ENCODE data around the gene ZNF697.

DNA sequence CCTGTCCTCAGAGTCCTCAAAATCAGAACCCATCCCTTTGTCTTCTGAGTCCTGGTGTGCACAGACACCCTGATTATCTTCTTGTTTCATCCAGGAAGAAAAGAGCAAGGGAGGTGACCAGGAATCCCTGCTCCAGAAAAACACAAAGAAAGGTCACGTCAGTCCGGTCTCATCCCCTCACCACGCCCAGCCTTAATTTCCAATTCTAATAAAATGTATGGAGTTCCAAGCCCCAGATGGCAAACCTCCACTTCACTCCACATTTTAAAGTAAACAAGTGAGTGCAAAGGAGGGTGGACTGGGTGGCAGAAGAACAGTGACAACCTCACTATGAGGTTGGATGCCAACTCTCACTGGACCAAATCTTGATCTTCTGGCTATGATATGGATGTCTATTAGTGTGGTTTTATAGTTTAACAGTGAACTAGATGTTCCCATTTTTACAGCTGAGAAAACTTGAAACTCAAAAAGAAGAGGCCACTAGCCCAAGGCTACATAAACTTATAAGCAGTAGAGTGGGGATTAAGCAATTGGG is 22.0 kb downstream of the ZNF697 start:
- TF ChIP-seq, protein P1, sequence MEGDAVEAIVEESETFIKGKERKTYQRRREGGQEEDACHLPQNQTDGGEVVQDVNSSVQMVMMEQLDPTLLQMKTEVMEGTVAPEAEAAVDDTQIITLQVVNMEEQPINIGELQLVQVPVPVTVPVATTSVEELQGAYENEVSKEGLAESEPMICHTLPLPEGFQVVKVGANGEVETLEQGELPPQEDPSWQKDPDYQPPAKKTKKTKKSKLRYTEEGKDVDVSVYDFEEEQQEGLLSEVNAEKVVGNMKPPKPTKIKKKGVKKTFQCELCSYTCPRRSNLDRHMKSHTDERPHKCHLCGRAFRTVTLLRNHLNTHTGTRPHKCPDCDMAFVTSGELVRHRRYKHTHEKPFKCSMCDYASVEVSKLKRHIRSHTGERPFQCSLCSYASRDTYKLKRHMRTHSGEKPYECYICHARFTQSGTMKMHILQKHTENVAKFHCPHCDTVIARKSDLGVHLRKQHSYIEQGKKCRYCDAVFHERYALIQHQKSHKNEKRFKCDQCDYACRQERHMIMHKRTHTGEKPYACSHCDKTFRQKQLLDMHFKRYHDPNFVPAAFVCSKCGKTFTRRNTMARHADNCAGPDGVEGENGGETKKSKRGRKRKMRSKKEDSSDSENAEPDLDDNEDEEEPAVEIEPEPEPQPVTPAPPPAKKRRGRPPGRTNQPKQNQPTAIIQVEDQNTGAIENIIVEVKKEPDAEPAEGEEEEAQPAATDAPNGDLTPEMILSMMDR (IDR thresholded peaks at IDR 0.05) = no peak
- TF ChIP-seq POLR2A (IDR thresholded peaks at IDR 0.05) = no peak
